Parathyroid adenoma (tissue), 2 donors: Measurements from ENCODE around the gene UBE2R2.
"Not testable (repeated sequence)": the region's sequence is repeated elsewhere in the genome, so short reads cannot be mapped to it uniquely, and the experiment has no call there.

Source experiments
- H2AFZ ChIP-seq: fragments of 300-600 bp; sonication (generic); one replicate; pipeline ENCODE4 v1.7.0; 2017; ENCODE audit warnings: antibody characterized with exemption, mild to moderate bottlenecking
- H3K27ac ChIP-seq: fragments of 300-600 bp; sonication (generic); one replicate; pipeline ENCODE4 v1.7.0; 2017
- H3K27me3 ChIP-seq: fragments of 300-600 bp; sonication (generic); one replicate; pipeline ENCODE4 v1.7.0; 2017; ENCODE audit warnings: low read length; ENCODE audit not compliant: control insufficient read depth, insufficient read depth
- H3K36me3 ChIP-seq: fragments of 300-600 bp; sonication (generic); one replicate; pipeline ENCODE4 v1.7.0; 2017; ENCODE audit warnings: low read length; ENCODE audit not compliant: control insufficient read depth, insufficient read depth
- H3K4me1 ChIP-seq: fragments of 300-600 bp; sonication (generic); one replicate; pipeline ENCODE4 v1.7.0; 2017; ENCODE audit warnings: control low read depth
- H3K4me2 ChIP-seq: fragments of 300-600 bp; sonication (generic); one replicate; pipeline ENCODE4 v1.7.0; 2017; ENCODE audit warnings: low read length
- H3K4me3 ChIP-seq: fragments of 300-600 bp; sonication (generic); one replicate; pipeline ENCODE4 v1.7.0; 2017; ENCODE audit warnings: low read depth, low read length
- H3K79me2 ChIP-seq: fragments of 300-600 bp; sonication (generic); one replicate; pipeline ENCODE4 v1.7.0; 2017; ENCODE audit warnings: control low read depth
- H3K9ac ChIP-seq: fragments of 300-600 bp; sonication (generic); one replicate; pipeline ENCODE4 v1.7.0; 2017; ENCODE audit warnings: mild to moderate bottlenecking
- H3K9me3 ChIP-seq: fragments of 300-600 bp; sonication (generic); one replicate; pipeline ENCODE4 v1.7.0; 2017; ENCODE audit warnings: low read length; ENCODE audit not compliant: control insufficient read depth
- TF ChIP-seq, protein P1 (sequence below): fragments of 300-600 bp; sonication (generic); IDR thresholded peaks from one replicate; pipeline ENCODE4 v1.7.0; 2017; ENCODE audit warnings: antibody characterized with exemption, mild to moderate bottlenecking
- donor health status: primary hyperparathyroidism.

UBE2R2 gene

DNA sequence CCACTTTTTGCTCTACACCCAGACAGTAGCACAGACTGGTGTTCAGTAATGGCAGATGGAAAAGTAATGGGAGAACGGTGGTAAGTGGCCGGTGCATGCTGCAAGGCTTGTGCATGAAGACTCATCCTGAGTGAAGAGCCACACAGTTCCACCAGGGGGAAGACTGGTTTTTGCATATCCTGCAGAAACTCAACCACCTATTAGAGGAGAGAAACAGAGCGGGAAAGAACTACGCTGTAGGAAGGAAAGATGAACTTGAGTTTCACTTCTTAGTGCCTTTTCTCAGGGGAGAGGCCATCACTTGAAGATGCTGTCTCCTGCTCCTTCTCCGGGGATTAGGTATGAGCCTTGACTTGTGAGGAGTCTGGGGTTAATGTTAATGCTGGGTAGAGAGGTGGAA is 31.0 kb upstream of the UBE2R2 start:
- H3K4me3 ChIP-seq, result no peak overlapping the region
- H3K4me2 ChIP-seq, result no peak overlapping the region
- no peaks in the 10 kb centered on the region for H3K36me3 ChIP-seq
- no peak overlapping the region for H3K9ac ChIP-seq
- no peak overlapping the region for H3K27ac ChIP-seq
- no peaks in the 10 kb centered on the region for H3K4me1 ChIP-seq
- no peaks in the 10 kb centered on the region for H3K27me3 ChIP-seq
- H3K9me3 ChIP-seq, result no peaks in the 10 kb centered on the region
- TF ChIP-seq, protein P1, sequence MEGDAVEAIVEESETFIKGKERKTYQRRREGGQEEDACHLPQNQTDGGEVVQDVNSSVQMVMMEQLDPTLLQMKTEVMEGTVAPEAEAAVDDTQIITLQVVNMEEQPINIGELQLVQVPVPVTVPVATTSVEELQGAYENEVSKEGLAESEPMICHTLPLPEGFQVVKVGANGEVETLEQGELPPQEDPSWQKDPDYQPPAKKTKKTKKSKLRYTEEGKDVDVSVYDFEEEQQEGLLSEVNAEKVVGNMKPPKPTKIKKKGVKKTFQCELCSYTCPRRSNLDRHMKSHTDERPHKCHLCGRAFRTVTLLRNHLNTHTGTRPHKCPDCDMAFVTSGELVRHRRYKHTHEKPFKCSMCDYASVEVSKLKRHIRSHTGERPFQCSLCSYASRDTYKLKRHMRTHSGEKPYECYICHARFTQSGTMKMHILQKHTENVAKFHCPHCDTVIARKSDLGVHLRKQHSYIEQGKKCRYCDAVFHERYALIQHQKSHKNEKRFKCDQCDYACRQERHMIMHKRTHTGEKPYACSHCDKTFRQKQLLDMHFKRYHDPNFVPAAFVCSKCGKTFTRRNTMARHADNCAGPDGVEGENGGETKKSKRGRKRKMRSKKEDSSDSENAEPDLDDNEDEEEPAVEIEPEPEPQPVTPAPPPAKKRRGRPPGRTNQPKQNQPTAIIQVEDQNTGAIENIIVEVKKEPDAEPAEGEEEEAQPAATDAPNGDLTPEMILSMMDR, result no peak
- no peak overlapping the region for H2AFZ ChIP-seq
- H3K79me2 ChIP-seq, result no peaks in the 10 kb centered on the region

DNA sequence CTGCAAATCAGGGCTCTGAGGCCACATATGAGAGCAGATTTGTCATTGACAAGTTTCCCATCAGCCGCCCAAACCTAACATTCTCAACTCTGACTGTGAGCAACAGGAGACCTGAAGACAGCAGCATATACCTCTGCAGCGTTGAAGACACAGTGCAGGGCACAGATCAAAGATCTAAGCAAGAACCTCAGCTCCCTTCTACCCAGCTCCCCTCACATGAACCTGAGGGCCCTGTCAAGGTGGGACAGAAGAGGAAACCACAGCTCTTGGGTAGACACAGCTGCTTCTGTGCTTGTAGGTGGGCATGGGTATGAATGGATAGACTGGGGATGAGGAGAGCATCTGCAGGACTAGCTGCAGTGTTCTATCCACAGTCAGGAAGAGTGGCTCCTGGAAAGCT is 30.3 kb upstream of the UBE2R2 start:
- Histone ChIP-seq H3K4me1 (no peaks in the 10 kb centered on the region), H3K4me3 (no peak overlapping the region), H3K36me3 (no peaks in the 10 kb centered on the region), H3K9ac (no peak overlapping the region), H3K9me3 (no peaks in the 10 kb centered on the region), H3K4me2 (no peak overlapping the region), H2AFZ (no peak overlapping the region), H3K79me2 (no peaks in the 10 kb centered on the region), H3K27me3 (no peaks in the 10 kb centered on the region), H3K27ac (no peak overlapping the region)
- TF ChIP-seq, protein P1, result no peak

DNA sequence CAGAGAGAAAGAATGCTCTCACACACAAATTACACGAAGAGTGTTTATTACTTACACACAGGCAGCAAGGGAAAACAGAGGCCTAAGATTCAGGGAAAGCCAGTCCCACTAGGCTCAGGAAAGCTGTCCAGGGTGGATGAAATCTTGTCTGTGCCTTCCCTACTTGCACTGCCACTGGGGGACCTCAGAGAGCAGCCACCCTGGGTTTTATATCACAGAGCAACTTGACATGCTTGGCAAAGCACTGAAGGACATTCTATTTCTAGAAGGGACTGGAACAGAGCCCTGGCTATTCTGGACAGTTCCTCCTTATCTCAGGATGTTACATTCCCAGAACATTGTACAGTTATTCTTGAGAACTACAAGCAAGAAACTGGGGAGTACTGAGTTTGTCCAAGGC is 29.1 kb upstream of the UBE2R2 start:
- H3K27ac ChIP-seq, result no peak overlapping the region
- no peaks in the 10 kb centered on the region for H3K79me2 ChIP-seq
- no peaks in the 10 kb centered on the region for H3K36me3 ChIP-seq
- H3K4me3 ChIP-seq, result no peak overlapping the region
- no peak overlapping the region for H3K4me2 ChIP-seq
- no peak overlapping the region for H3K9ac ChIP-seq
- no peaks in the 10 kb centered on the region for H3K9me3 ChIP-seq
- no peak overlapping the region for H2AFZ ChIP-seq
- H3K27me3 ChIP-seq, result no peaks in the 10 kb centered on the region
- TF ChIP-seq, protein P1, result no peak
- no peaks in the 10 kb centered on the region for H3K4me1 ChIP-seq

GRCh38 chr9:33789429-33789828 is 27.5 kb upstream of the UBE2R2 start:
- H3K27me3 ChIP-seq, H3K9ac ChIP-seq, H3K79me2 ChIP-seq, H2AFZ ChIP-seq, H3K27ac ChIP-seq, H3K4me2 ChIP-seq, H3K4me1 ChIP-seq, H3K9me3 ChIP-seq, H3K36me3 ChIP-seq, H3K4me3 ChIP-seq: not testable (repeated sequence)

- no peak overlapping the region for H3K27ac ChIP-seq
- no peak overlapping the region for H3K4me3 ChIP-seq
- TF ChIP-seq, protein P1, result no peak
- H3K9ac ChIP-seq, result no peak overlapping the region
- no peaks in the 10 kb centered on the region for H3K36me3 ChIP-seq
- no peak overlapping the region for H3K4me2 ChIP-seq
- H3K79me2 ChIP-seq, result no peaks in the 10 kb centered on the region
- no peaks in the 10 kb centered on the region for H3K4me1 ChIP-seq
- H3K9me3 ChIP-seq, result no peaks in the 10 kb centered on the region
- no peaks in the 10 kb centered on the region for H3K27me3 ChIP-seq
- H2AFZ ChIP-seq, result no peak overlapping the region
These were observed 25.8 kb upstream of the UBE2R2 start for GRCh38 chr9:33791117-33791516.

- H3K4me2 ChIP-seq, result not testable (repeated sequence)
These were observed 23.5 kb upstream of the UBE2R2 start for GRCh38 chr9:33793496-33793895.

More at GRCh38 chr9:33793496-33793895, 23.5 kb upstream of the UBE2R2 start:
- H3K4me3 ChIP-seq, H3K9ac ChIP-seq, H3K79me2 ChIP-seq, H3K36me3 ChIP-seq, H3K9me3 ChIP-seq, H2AFZ ChIP-seq, H3K27ac ChIP-seq, H3K27me3 ChIP-seq, H3K4me1 ChIP-seq: not testable (repeated sequence)
